Measurements from ENCODE around the gene MICA.
"Not testable (repeated sequence)": the region's sequence is repeated elsewhere in the genome, so short reads cannot be mapped to it uniquely, and the experiment has no call there.

The MICA gene

GRCh38 chr6:31385041-31385440 is 18.4 kb upstream of the MICA start:
- no peak for DNase-seq

DNA sequence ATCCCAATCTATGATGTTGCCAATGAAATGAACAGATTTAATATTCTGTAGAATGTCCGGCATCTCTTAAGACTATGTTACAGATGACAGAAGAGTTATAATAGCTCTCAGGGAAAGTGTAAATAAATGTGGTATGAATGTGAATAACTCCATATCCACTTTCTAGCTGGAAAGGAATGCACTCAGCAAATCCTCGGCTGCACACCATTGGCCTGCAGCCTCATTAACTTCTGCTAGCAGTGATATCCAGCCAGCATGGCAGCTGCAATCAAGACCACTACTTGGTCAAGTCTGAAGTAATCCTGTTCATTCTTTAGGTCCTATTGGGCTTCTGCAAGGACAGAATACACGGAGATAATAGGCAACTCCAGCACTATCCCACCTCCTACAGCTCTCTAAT is 17.3 kb upstream of the MICA start:
- no peak for DNase-seq

DNA sequence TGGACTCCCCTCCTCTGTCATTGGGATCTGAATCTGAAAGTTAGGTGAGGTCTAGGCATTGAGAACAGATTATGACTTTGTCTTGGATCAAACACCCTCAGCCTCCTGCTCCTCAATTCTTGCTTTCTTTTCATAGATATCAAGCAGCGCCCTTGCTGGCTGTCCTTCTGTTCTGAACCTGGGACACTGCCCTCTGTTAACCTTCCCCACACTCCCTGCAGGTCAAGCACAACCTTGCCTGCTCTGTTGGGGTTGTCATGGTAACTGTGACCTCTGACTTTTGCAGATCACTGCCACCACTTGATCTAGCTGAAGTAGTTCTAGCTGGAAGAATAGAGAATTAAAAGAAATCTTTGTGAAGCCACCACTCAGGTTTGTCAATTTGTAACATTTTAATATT is 16.4 kb upstream of the MICA start:
- no peak for DNase-seq

DNA sequence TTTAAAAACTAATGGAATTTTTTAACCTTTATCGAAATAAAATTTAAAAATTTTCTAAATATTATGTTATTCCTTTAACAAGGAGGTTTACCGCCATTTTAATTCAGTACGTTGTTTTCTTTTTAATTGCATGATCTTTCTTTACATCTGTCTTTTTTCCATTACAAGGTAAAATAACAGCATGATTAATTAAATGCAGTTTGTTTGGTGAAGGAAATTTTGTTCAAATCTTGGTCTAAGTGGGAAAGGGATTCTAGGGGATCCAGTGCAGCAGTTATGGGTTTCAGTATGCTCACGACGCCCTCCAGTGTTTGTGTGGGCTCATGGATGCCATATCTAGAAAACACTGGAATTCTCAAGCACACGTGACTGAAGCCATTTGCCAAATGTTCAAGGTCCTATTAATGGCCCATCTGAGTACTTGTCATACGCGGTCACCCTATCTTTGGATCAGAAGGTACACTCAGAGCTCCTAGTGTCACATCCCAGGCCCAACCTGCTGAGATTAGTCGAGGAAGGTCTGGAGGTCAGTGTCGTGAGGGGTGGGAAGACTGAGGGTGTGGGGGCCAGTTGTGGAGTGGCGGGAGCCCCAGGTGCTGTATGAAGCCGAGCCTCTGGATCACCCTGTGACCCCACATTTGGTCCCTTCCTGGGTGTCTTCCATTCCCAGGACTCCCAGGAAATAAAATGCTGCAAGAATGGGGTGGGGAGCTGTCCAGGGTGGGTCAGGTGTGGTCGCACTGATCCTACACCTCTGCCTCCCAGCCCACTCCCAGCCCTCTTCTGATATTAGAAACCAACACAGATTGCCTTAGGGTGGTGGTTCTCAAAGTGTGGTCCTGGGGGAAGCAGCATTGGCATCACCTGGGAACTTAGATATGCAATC is 14.2 kb upstream of the MICA start:
- not testable (repeated sequence) for DNase-seq

GRCh38 chr6:31389802-31390132 is 13.6 kb upstream of the MICA start:
- DNase-seq, result not testable (repeated sequence)

GRCh38 chr6:31393932-31394331 is 9.5 kb upstream of the MICA start:
- DNase-seq, result no peak

DNA sequence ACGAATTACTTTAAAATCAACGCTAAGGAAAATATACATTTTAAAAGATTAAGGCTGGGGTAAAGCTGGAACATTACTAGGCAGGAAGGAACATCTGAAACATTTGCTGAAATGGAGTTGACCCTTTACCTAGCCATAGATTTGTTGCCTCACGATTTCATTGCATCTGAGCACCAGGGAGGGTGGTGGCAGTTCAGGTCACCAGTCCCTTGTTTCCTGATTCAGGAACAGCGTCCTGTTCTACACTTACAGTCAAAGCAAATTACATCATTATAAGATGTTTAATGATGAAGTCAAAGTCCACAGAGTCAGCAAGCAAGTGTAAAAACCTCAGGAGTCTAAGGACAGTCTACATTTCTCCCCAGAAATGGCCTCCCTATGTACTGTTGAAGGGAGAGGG is 9.0 kb upstream of the MICA start:
- no peak for DNase-seq

DNA sequence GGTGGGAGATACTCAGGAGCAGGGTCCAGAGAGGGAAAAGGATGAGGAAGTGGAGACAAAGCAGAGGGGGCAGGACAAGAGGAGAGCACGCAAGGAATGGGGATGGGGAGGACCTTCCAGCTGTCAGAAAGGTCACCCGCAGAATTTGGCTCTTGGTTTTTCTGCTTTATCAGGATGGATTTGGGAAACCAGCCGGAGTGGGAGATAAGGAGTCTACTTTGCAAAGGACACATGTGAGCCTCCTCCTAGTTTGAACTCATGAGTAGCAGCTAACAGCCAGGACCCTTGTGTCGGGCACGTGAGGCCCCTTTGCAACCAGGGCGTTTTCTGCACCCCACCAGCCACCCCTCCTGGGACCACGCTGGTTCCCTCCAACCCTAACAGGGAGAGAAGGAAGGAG is 7.6 kb upstream of the MICA start:
- no peak for DNase-seq

GRCh38 chr6:31396422-31397152 is 6.8 kb upstream of the MICA start:
- peak; percentile 64 for DNase-seq

- not testable (repeated sequence) for DNase-seq
These were observed 6.3 kb upstream of the MICA start for GRCh38 chr6:31397153-31397499.

GRCh38 chr6:31397901-31398525 is 5.4 kb upstream of the MICA start:
- no peak for DNase-seq

- peak; percentile 26 for DNase-seq
These were observed 3.6 kb upstream of the MICA start for GRCh38 chr6:31399589-31400466.

DNA sequence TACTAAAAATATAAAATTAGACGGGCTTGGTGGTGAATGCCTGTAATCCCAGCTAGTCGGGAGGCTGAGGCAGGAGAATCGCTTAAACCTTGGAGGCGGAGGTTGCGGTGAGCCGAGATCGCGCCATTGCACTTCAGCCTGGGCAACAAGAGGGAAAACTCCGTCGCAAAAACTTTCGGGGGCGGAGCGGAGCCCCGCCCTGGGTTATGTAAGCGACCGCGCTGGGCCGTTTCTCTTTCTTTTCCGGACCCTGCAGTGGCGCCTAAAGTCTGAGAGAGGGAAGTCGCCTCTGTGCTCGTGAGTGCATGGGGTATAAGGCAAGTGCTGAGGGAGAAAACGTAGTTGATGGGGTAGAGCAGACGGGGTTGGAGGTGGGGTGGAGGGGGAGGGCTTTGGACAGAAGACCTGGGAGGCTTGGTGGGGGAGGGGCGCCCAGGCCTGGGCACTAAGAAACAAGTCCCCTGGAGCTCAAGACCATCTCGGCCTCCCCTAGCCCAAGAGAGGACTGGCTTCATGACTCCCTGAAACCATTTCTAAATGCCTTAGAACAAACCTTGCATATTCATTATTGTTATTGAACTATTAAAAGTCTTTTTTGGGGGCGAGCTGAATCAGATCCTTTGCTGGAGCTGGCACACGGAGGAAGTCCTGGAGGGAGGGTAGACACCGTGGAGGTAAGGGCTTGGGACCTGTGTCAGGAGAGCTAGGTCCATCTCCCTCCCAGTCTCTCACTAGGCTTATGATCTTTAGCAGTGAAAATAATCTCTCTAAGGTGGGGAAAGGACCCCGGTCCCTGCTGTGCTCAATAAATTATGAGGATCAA is 2.7 kb upstream of the MICA start:
- peak; percentile 52 for DNase-seq

DNA sequence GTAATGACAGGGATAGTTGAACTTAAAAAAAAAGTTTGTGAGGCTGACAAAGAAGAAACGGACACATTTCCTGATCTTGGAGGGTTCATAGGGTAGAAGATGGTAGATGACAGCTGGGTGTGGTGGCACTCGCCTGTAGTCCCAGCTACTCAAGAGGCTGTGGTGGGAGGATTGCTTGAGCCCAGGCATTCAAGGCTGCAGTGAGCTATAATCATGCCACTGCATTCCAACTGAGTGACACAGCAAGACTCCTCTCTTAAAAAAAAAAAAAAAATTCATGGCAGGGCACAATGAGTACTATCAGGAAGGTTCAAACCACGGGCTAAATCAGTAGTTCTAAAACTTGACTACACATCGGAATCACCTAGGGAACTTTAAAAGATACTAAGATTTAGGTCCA is 2.0 kb upstream of the MICA start:
- no peak for DNase-seq

GRCh38 chr6:31402324-31403282 is 792 bp upstream of the MICA start:
- DNase-seq, result no peak

DNA sequence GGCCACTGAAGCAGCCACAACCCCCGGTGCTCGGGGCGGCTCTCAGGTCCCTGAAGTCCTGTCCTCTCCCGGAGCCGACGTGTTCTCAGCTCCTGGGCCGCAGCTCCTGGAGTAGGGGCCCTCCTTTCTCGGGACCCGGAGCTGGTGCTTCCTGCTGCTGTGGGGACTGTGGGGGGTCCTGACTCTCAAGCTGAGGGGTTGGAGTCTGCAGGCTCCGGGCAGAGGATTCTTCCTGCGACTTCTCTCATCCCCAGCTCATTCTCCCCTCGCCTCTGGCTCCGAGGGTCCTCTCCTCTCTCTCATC is 618 bp downstream of the MICA start:
- DNase-seq, result not testable (repeated sequence)

- DNase-seq, result no peak
These were observed 2.6 kb downstream of the MICA start for GRCh38 chr6:31405996-31406395.

GRCh38 chr6:31407699-31408098 is 4.3 kb downstream of the MICA start:
- DNase-seq, result no peak

DNA sequence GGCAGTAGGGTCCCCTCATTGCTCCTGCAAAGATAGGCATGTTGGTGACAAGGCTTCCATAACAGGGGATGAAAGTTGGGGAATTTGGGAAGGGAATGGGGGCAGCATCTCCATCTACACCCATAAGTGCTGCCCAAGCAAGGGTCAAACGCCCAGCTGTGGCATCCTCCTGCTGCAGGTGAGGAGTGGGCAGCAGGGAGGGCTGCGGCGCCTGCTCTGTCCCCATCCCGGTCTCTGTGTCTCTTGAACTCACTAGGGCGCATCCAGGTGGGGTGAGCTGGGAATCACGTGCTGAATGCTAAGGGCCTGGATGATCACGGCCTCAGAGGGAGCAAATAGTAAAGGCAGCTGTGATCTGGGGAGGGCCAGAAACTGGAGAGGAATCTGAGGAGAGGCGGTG is 9.1 kb downstream of the MICA start:
- DNase-seq, result no peak

GRCh38 chr6:31414148-31414770 is 10.9 kb downstream of the MICA start:
- not testable (repeated sequence) for DNase-seq

Measured in NK-92 treated with Interleukin-12 subunit alpha and Interleukin-12 subunit beta, amount 100 ng/mL, for 24 hours (cell line).